ENCODE data around the gene SETD3. TPM values are rescaled to one million over a fixed set of nuclear protein-coding genes. Genes with fewer than 3 reads are reported as not detected.

The SETD3 gene
- total RNA-seq, 4 donors from 2014 or later = 61.9 to 120 (median 68.8) TPM

- Histone ChIP-seq H3K36me3 (no peaks in the 10 kb centered on the region), H3K27ac (no peak overlapping the region), H3K4me3 (no peak overlapping the region), H3K4me1 (no peaks in the 10 kb centered on the region), H3K27me3 (no peaks in the 10 kb centered on the region), H3K9me3 (no peaks in the 10 kb centered on the region)
- DNase-seq = no peak
- no peak for TF ChIP-seq POLR2A (IDR thresholded peaks at IDR 0.05)
- no peak for TF ChIP-seq CTCF (IDR thresholded peaks at IDR 0.05)
Observed at GRCh38 chr14:99377951-99378350, 102.7 kb downstream of the SETD3 start.

- Histone ChIP-seq H3K9me3 (no peaks in the 10 kb centered on the region), H3K4me1 (no peaks in the 10 kb centered on the region), H3K27me3 (no peaks in the 10 kb centered on the region), H3K36me3 (no peaks in the 10 kb centered on the region), H3K4me3 (no peak overlapping the region), H3K27ac (no peak overlapping the region)
- TF ChIP-seq CTCF (IDR thresholded peaks at IDR 0.05) (no peak), POLR2A (IDR thresholded peaks at IDR 0.05) (no peak)
- no peak for DNase-seq
Observed at GRCh38 chr14:99374964-99375363, 105.7 kb downstream of the SETD3 start.

GRCh38 chr14:99363616-99364290, 116.9 kb downstream of the SETD3 start:
- no peak for DNase-seq
- no peak overlapping the region for H3K27ac ChIP-seq
- no peak overlapping the region for H3K4me3 ChIP-seq
- TF ChIP-seq CTCF (IDR thresholded peaks at IDR 0.05) (no peak), POLR2A (IDR thresholded peaks at IDR 0.05) (no peak)
- no peaks in the 10 kb centered on the region for H3K9me3 ChIP-seq
- H3K36me3 ChIP-seq = no peaks in the 10 kb centered on the region
- H3K4me1 ChIP-seq = no peaks in the 10 kb centered on the region
- no peaks in the 10 kb centered on the region for H3K27me3 ChIP-seq

GRCh38 chr14:99363051-99363450, 117.6 kb downstream of the SETD3 start:
- Histone ChIP-seq H3K9me3 (no peaks in the 10 kb centered on the region), H3K4me3 (no peak overlapping the region), H3K36me3 (no peaks in the 10 kb centered on the region), H3K27me3 (no peaks in the 10 kb centered on the region), H3K4me1 (no peaks in the 10 kb centered on the region), H3K27ac (no peak overlapping the region)
- TF ChIP-seq CTCF (IDR thresholded peaks at IDR 0.05) (no peak), POLR2A (IDR thresholded peaks at IDR 0.05) (no peak)
- DNase-seq = no peak

- no peaks in the 10 kb centered on the region for H3K36me3 ChIP-seq
- H3K27me3 ChIP-seq = no peaks in the 10 kb centered on the region
- DNase-seq = no peak
- H3K4me1 ChIP-seq = no peaks in the 10 kb centered on the region
- H3K9me3 ChIP-seq = no peaks in the 10 kb centered on the region
- H3K4me3 ChIP-seq = no peak overlapping the region
- H3K27ac ChIP-seq = no peak overlapping the region
- TF ChIP-seq CTCF (IDR thresholded peaks at IDR 0.05) = no peak
- no peak for TF ChIP-seq POLR2A (IDR thresholded peaks at IDR 0.05)
Observed at GRCh38 chr14:99361596-99362215, 119.0 kb downstream of the SETD3 start.
